HepG2 (cell line): ENCODE results near the gene C1QTNF1. TPM values are rescaled to one million over a fixed set of nuclear protein-coding genes. Genes with fewer than 3 reads are reported as not detected.

Source experiments
- BRD4 ChIP-seq: sonication (generic); formaldehyde crosslinking; IDR thresholded peaks from 2 replicates; pipeline ENCODE4 v1.4.0; 2020; ENCODE audit warnings: missing genetic modification reagents
- NFAT5 ChIP-seq: sonication (generic); formaldehyde crosslinking; IDR thresholded peaks from 2 replicates; pipeline ENCODE4 v1.4.0; 2020; ENCODE audit warnings: missing genetic modification reagents
- NFYC ChIP-seq: IDR thresholded peaks from 2 replicates; pipeline ENCODE4 v1.6.1; 2016; ENCODE audit warnings: missing genetic modification reagents, missing compliant biosample characterization
- RAD51 ChIP-seq: fragments of 450-650 bp; IDR thresholded peaks from 2 replicates; pipeline ENCODE4 v1.6.1; 2016; ENCODE audit warnings: borderline replicate concordance
- RARG ChIP-seq: sonication (generic); formaldehyde crosslinking; IDR thresholded peaks from 2 replicates; pipeline ENCODE4 v1.4.0; 2020; ENCODE audit warnings: low read depth, mild to moderate bottlenecking, missing genetic modification reagents
- REPIN1 ChIP-seq: sonication (generic); formaldehyde crosslinking; IDR thresholded peaks from 2 replicates; pipeline ENCODE4 v1.8.0; 2022; ENCODE audit warnings: missing genetic modification reagents, low read depth, mild to moderate bottlenecking, borderline replicate concordance
- SMAD3 ChIP-seq: sonication (generic); formaldehyde crosslinking; IDR thresholded peaks from 2 replicates; pipeline ENCODE4 v1.4.0; 2020; ENCODE audit warnings: missing genetic modification reagents
- U2AF2 ChIP-seq: fragments of 200-400 bp; formaldehyde crosslinking; IDR thresholded peaks from 2 replicates; pipeline ENCODE4 v1.6.1; 2017; ENCODE audit warnings: low read depth, mild to moderate bottlenecking, low read length
- ZIK1 ChIP-seq: sonication (generic); formaldehyde crosslinking; IDR thresholded peaks from 2 replicates; pipeline ENCODE4 v1.5.0; 2020; ENCODE audit warnings: mild to moderate bottlenecking, low read depth, missing genetic modification reagents, borderline replicate concordance
- ZMYM4 ChIP-seq: sonication (generic); formaldehyde crosslinking; IDR thresholded peaks from 2 replicates; pipeline ENCODE4 v1.8.1; 2023; ENCODE audit warnings: mild to moderate bottlenecking, missing genetic modification reagents
- ZNF205 ChIP-seq: IDR thresholded peaks from 2 replicates; pipeline ENCODE4 v1.6.1; 2018; ENCODE audit warnings: missing biosample characterization, missing genetic modification reagents
- ZNF546 ChIP-seq: sonication (generic); formaldehyde crosslinking; conservative IDR thresholded peaks from 2 replicates; pipeline ENCODE4 v1.8.1; 2023; ENCODE audit warnings: mild to moderate bottlenecking, missing genetic modification reagents
- ZNF773 ChIP-seq: sonication (generic); formaldehyde crosslinking; IDR thresholded peaks from 2 replicates; pipeline ENCODE4 v1.4.0; 2020; ENCODE audit warnings: missing genetic modification reagents, borderline replicate concordance
- ZNF775 ChIP-seq: sonication (generic); formaldehyde crosslinking; IDR thresholded peaks from 2 replicates; pipeline ENCODE4 v1.4.0; 2020; ENCODE audit warnings: missing genetic modification reagents, mild to moderate bottlenecking, moderate library complexity, borderline replicate concordance
- polyA plus RNA-seq, 8 experiments: library from polyadenylated mRNA; depleted of rRNA in 3 of 8; stranded (reverse) in 7 of 8; unstranded in 1 of 8; fragments of >200 nt; fragmentation: Illumina TruSeq in 4 of 8; extraction: Trizol in 4 of 8; gene quantifications; 2 replicates each; pipeline versions ENCODE4 v1.2.1 to v1.2.3, GENCODE V29; 2011 to 2016; ENCODE audit warnings: low read depth in 4 of 8, missing spikeins in 1 of 8, mixed read lengths in 1 of 8; ENCODE audit not compliant: insufficient read depth in 1 of 8
- total RNA-seq, 5 experiments: library from RNA; depleted of rRNA; stranded (reverse); fragments of >200 nt; fragmentation: Illumina TruSeq; extraction: Trizol; gene quantifications; 2 replicates each; pipeline ENCODE4 v1.2.3, GENCODE V29; 2016; ENCODE audit warnings: low read depth in 1 of 5
- TF ChIP-seq, protein P1 (sequence below): sonication (generic); formaldehyde crosslinking; IDR thresholded peaks from 2 replicates; pipeline ENCODE4 v1.9.0; 2021; ENCODE audit warnings: missing genetic modification reagents, mild to moderate bottlenecking, borderline replicate concordance
- TF ChIP-seq, protein P2 (sequence below): sonication (generic); formaldehyde crosslinking; IDR thresholded peaks from 2 replicates; pipeline ENCODE4 v1.5.1; 2020; ENCODE audit warnings: mild to moderate bottlenecking, missing genetic modification reagents
- TF ChIP-seq, protein P3 (sequence below): sonication (generic); formaldehyde crosslinking; conservative IDR thresholded peaks from 2 replicates; pipeline ENCODE4 v1.4.0; 2020; ENCODE audit warnings: missing genetic modification reagents

The C1QTNF1 gene
- total and polyA plus RNA-seq, 2 of the 13 experiments (the other 11 are each of a cell fraction or from before 2014, with no cell fraction given), result 0.18 to 0.86 TPM

GRCh38 chr17:79027274-79027924 lies 3.4 kb downstream of the C1QTNF1 start (continued):
- TF ChIP-seq, protein P1, sequence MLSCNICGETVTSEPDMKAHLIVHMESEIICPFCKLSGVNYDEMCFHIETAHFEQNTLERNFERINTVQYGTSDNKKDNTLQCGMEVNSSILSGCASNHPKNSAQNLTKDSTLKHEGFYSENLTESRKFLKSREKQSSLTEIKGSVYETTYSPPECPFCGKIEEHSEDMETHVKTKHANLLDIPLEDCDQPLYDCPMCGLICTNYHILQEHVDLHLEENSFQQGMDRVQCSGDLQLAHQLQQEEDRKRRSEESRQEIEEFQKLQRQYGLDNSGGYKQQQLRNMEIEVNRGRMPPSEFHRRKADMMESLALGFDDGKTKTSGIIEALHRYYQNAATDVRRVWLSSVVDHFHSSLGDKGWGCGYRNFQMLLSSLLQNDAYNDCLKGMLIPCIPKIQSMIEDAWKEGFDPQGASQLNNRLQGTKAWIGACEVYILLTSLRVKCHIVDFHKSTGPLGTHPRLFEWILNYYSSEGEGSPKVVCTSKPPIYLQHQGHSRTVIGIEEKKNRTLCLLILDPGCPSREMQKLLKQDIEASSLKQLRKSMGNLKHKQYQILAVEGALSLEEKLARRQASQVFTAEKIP (CRISPR knock-in tag), result no peak
- TF ChIP-seq, protein P2, sequence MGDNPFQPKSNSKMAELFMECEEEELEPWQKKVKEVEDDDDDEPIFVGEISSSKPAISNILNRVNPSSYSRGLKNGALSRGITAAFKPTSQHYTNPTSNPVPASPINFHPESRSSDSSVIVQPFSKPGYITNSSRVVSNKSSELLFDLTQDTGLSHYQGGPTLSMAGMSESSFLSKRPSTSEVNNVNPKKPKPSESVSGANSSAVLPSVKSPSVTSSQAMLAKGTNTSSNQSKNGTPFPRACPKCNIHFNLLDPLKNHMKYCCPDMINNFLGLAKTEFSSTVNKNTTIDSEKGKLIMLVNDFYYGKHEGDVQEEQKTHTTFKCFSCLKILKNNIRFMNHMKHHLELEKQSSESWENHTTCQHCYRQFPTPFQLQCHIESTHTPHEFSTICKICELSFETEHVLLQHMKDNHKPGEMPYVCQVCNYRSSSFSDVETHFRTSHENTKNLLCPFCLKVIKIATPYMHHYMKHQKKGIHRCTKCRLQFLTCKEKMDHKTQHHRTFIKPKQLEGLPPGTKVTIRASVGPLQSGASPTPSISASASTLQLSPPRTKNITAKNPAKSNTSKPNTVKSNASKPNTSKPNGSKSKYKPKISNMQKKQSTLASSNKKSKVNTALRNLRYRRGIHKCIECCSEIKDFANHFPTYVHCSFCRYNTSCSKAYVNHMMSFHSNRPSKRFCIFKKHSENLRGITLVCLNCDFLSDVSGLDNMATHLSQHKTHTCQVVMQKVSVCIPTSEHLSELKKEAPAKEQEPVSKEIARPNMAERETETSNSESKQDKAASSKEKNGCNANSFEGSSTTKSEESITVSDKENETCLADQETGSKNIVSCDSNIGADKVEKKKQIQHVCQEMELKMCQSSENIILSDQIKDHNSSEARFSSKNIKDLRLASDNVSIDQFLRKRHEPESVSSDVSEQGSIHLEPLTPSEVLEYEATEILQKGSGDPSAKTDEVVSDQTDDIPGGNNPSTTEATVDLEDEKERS, result 0 out of 2 replicates have a peak, but pooled peaks have one; percentile 9
- TF ChIP-seq NFYC (CRISPR knock-in tag) (0 out of 2 replicates have a peak, but pooled peaks have one; percentile 29), ZMYM4 (CRISPR knock-in tag) (no peak), ZNF775 (CRISPR knock-in tag) (no peak), ZNF205 (CRISPR knock-in tag) (peak; percentile 72; the same call in 1 of the 2 replicates), RARG (CRISPR knock-in tag) (no peak), SMAD3 (peak; percentile 15; the same call in 1 of the 2 replicates), ZNF546 (CRISPR knock-in tag) (no peak), REPIN1 (CRISPR knock-in tag) (0 out of 2 replicates have a peak, but pooled peaks have one; percentile 43), U2AF2 (no peak), ZIK1 (CRISPR knock-in tag) (no peak; the same call in 1 of the 2 replicates), BRD4 (CRISPR knock-in tag) (no peak), ZNF773 (CRISPR knock-in tag) (no peak), NFAT5 (CRISPR knock-in tag) (peak; percentile 7), RAD51 (no peak)
- TF ChIP-seq, protein P3, sequence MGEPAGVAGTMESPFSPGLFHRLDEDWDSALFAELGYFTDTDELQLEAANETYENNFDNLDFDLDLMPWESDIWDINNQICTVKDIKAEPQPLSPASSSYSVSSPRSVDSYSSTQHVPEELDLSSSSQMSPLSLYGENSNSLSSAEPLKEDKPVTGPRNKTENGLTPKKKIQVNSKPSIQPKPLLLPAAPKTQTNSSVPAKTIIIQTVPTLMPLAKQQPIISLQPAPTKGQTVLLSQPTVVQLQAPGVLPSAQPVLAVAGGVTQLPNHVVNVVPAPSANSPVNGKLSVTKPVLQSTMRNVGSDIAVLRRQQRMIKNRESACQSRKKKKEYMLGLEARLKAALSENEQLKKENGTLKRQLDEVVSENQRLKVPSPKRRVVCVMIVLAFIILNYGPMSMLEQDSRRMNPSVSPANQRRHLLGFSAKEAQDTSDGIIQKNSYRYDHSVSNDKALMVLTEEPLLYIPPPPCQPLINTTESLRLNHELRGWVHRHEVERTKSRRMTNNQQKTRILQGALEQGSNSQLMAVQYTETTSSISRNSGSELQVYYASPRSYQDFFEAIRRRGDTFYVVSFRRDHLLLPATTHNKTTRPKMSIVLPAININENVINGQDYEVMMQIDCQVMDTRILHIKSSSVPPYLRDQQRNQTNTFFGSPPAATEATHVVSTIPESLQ (CRISPR knock-in tag), result no peak; the same call in 1 of the 2 replicates
